Activated naive CD4-positive, alpha-beta T cell treated with Interleukin-2 at 50 U/mL for 16 hours (primary cell): ENCODE results near the gene RHEB.

ENCODE experiments used
- DNase-seq: peaks from one replicate; pipeline ENCODE4 v3.0.0-alpha.2; 2020

RHEB gene

GRCh38 chr7:151429237-151429559, 90.5 kb downstream of the RHEB start:
- DNase-seq, result no peak

GRCh38 chr7:151428378-151429236, 91.1 kb downstream of the RHEB start:
- DNase-seq, result no peak

- DNase-seq, result no peak
Observed at GRCh38 chr7:151427705-151428377, 91.9 kb downstream of the RHEB start.

GRCh38 chr7:151426904-151427704, 92.6 kb downstream of the RHEB start:
- no peak for DNase-seq

GRCh38 chr7:151426441-151426903, 93.2 kb downstream of the RHEB start:
- no peak for DNase-seq

GRCh38 chr7:151425670-151426440, 93.8 kb downstream of the RHEB start:
- DNase-seq, result no peak

GRCh38 chr7:151424799-151425198, 94.9 kb downstream of the RHEB start:
- DNase-seq, result no peak

- no peak for DNase-seq
Observed at GRCh38 chr7:151423936-151424335, 95.8 kb downstream of the RHEB start.

GRCh38 chr7:151423226-151423625, 96.5 kb downstream of the RHEB start:
- no peak for DNase-seq

GRCh38 chr7:151422212-151422611, 97.5 kb downstream of the RHEB start:
- no peak for DNase-seq

- DNase-seq, result no peak
Observed at GRCh38 chr7:151420144-151420543, 99.6 kb downstream of the RHEB start.

- DNase-seq, result no peak
Observed at GRCh38 chr7:151416941-151417315, 102.8 kb downstream of the RHEB start.

- no peak for DNase-seq
Observed at GRCh38 chr7:151416112-151416940, 103.4 kb downstream of the RHEB start.
